ENCODE results near the gene TXNRD2. TPM values are rescaled to one million over a fixed set of nuclear protein-coding genes. Genes with fewer than 3 reads are reported as not detected.

The TXNRD2 gene
- total RNA-seq, 1 donor from 2014 or later = 25.7 TPM

- H3K27me3 Mint-ChIP-seq (ENCODE audit: low read depth, unreplicated experiment) = no peaks in the 10 kb centered on the region
- Histone ChIP-seq H3K4me3 (ENCODE audit: insufficient read depth, low read depth, low read length) (peak overlapping the region; percentile 78), H3K4me1 (ENCODE audit: insufficient read depth, low read length) (peaks cover 33% of the 10 kb centered on the region), H2AFZ (ENCODE audit: low read depth, low read length) (no peak overlapping the region), H3K36me3 (ENCODE audit: insufficient read depth, low read length) (peaks cover 5% of the 10 kb centered on the region), H3K79me2 (ENCODE audit: insufficient read depth, low read length) (peaks cover 69% of the 10 kb centered on the region), H3K27me3 (ENCODE audit: insufficient read depth, low read length) (no peaks in the 10 kb centered on the region), H3K9ac (ENCODE audit: low read length) (peak overlapping the region; percentile 84), H3K4me2 (ENCODE audit: low read length) (peak overlapping the region; percentile 98), H4K20me1 (ENCODE audit: insufficient read depth, low read length) (peaks cover 58% of the 10 kb centered on the region), H3K9me3 (ENCODE audit: insufficient read depth, low read depth, low read length) (no peaks in the 10 kb centered on the region), H3K27ac (ENCODE audit: low read depth, low read length) (peak overlapping the region; percentile 22)
- no peak for FAIRE-seq
- H3K36me3 Mint-ChIP-seq (ENCODE audit: low read depth, unreplicated experiment) = peaks cover 24% of the 10 kb centered on the region
- no peaks in the 10 kb centered on the region for H3K9me3 Mint-ChIP-seq (ENCODE audit: unreplicated experiment)
- peak overlapping the region; percentile 90 for H3K27ac Mint-ChIP-seq (ENCODE audit: unreplicated experiment)
- peak overlapping the region; percentile 96 for H3K4me3 Mint-ChIP-seq (ENCODE audit: unreplicated experiment)
- no peak for DNase-seq (ENCODE audit: low read depth)
- TF ChIP-seq EZH2 (IDR thresholded peaks at IDR 0.05; ENCODE audit: insufficient read depth, low read length) (no peak), CTCF (IDR thresholded peaks at IDR 0.05; ENCODE audit: insufficient read depth, low read depth, low read length) (no peak)
- peaks cover 40% of the 10 kb centered on the region for H3K4me1 Mint-ChIP-seq (ENCODE audit: low read depth, unreplicated experiment)
Measured at GRCh38 chr22:19853058-19853878, 88.3 kb downstream of the TXNRD2 start.

- H3K9me3 Mint-ChIP-seq (ENCODE audit: unreplicated experiment) = no peaks in the 10 kb centered on the region
- peak overlapping the region; percentile 98 for H3K4me2 ChIP-seq (ENCODE audit: low read length)
- FAIRE-seq (no peak), DNase-seq (ENCODE audit: low read depth) (no peak)
- peak overlapping the region; percentile 78 for H3K4me3 ChIP-seq (ENCODE audit: insufficient read depth, low read depth, low read length)
- H3K4me1 ChIP-seq (ENCODE audit: insufficient read depth, low read length) = peaks cover 33% of the 10 kb centered on the region
- no peaks in the 10 kb centered on the region for H3K27me3 Mint-ChIP-seq (ENCODE audit: low read depth, unreplicated experiment)
- H3K36me3 ChIP-seq (ENCODE audit: insufficient read depth, low read length) = peaks cover 5% of the 10 kb centered on the region
- H3K36me3 Mint-ChIP-seq (ENCODE audit: low read depth, unreplicated experiment) = peaks cover 24% of the 10 kb centered on the region
- H3K4me3 Mint-ChIP-seq (ENCODE audit: unreplicated experiment) = peak overlapping the region; percentile 96
- H3K79me2 ChIP-seq (ENCODE audit: insufficient read depth, low read length) = peaks cover 69% of the 10 kb centered on the region
- H3K27ac ChIP-seq (ENCODE audit: low read depth, low read length) = no peak overlapping the region
- H3K4me1 Mint-ChIP-seq (ENCODE audit: low read depth, unreplicated experiment) = peaks cover 40% of the 10 kb centered on the region
- peaks cover 68% of the 10 kb centered on the region for H4K20me1 ChIP-seq (ENCODE audit: insufficient read depth, low read length)
- peak overlapping the region; percentile 2 for H3K27ac Mint-ChIP-seq (ENCODE audit: unreplicated experiment)
- no peak overlapping the region for H3K9ac ChIP-seq (ENCODE audit: low read length)
- TF ChIP-seq EZH2 (IDR thresholded peaks at IDR 0.05; ENCODE audit: insufficient read depth, low read length) (no peak), CTCF (IDR thresholded peaks at IDR 0.05; ENCODE audit: insufficient read depth, low read depth, low read length) (no peak)
- no peaks in the 10 kb centered on the region for H3K27me3 ChIP-seq (ENCODE audit: insufficient read depth, low read length)
- H2AFZ ChIP-seq (ENCODE audit: low read depth, low read length) = no peak overlapping the region
- H3K9me3 ChIP-seq (ENCODE audit: insufficient read depth, low read depth, low read length) = no peaks in the 10 kb centered on the region
Measured at GRCh38 chr22:19852177-19852781, 89.3 kb downstream of the TXNRD2 start.
